ENCODE data around the gene DTD1. TPM values are rescaled to one million over a fixed set of nuclear protein-coding genes. Genes with fewer than 3 reads are reported as not detected.

The DTD1 gene
- total RNA-seq, 1 experiment from 2014 or later: 62.8 TPM

GRCh38 chr20:18588574-18588933 lies 700 bp downstream of the DTD1 start:
- Histone ChIP-seq H2AFZ (peak overlapping the region; percentile 76; the same call in 1 of the 2 replicates), H3K79me2 (ENCODE audit: low read depth) (peaks cover 30% of the 10 kb centered on the region), H3K27ac (no peak overlapping the region; the same call in 1 of the 2 replicates), H4K20me1 (ENCODE audit: insufficient read depth) (no peaks in the 10 kb centered on the region; the same call in 1 of the 2 replicates), H3K4me1 (replicated peaks; ENCODE audit: insufficient read depth) (peaks cover 12% of the 10 kb centered on the region; the same call in 1 of the 2 replicates), H3K4me2 (peak overlapping the region; percentile 77), H3K36me3 (ENCODE audit: low read depth) (no peaks in the 10 kb centered on the region), H3K9me2 (ENCODE audit: insufficient read depth) (no peaks in the 10 kb centered on the region), H3K27me3 (ENCODE audit: insufficient read depth, low read depth) (no peaks in the 10 kb centered on the region), H3K4me3 (peak overlapping the region; percentile 50), H3F3A (ENCODE audit: insufficient read depth, low read depth) (0 out of 2 replicates have a peak, but pooled peaks cover 3% of the 10 kb centered on the region), H3K9me3 (ENCODE audit: insufficient read depth, low read depth) (no peaks in the 10 kb centered on the region)
- no peak for DNase-seq
- intact Hi-C loops (cut with micrococcal nuclease; ENCODE audit: unreplicated experiment): no loop called here
- no TSS peak for BruUV-seq (replicated peaks)
- POLR2A ChIA-PET (ENCODE audit: unreplicated experiment): no interaction called here
- TF ChIP-seq CTCF (conservative IDR thresholded peaks at IDR 0.05): no peak
- TF ChIP-seq EZH2 (IDR thresholded peaks at IDR 0.05; ENCODE audit: low read depth): no peak
- CTCF ChIA-PET: no interaction called here

GRCh38 chr20:18589941-18590674 lies 2.3 kb downstream of the DTD1 start:
- Histone ChIP-seq H3K4me3 (no peak overlapping the region), H2AFZ (no peak overlapping the region), H3K36me3 (ENCODE audit: low read depth) (no peaks in the 10 kb centered on the region), H3K27ac (no peak overlapping the region), H3K4me2 (peak overlapping the region; percentile 77; the same call in 1 of the 2 replicates), H4K20me1 (ENCODE audit: insufficient read depth) (no peaks in the 10 kb centered on the region; the same call in 1 of the 2 replicates), H3K79me2 (ENCODE audit: low read depth) (peaks cover 30% of the 10 kb centered on the region), H3K4me1 (replicated peaks; ENCODE audit: insufficient read depth) (peaks cover 12% of the 10 kb centered on the region; the same call in 1 of the 2 replicates), H3K9me2 (ENCODE audit: insufficient read depth) (no peaks in the 10 kb centered on the region), H3K27me3 (ENCODE audit: insufficient read depth, low read depth) (no peaks in the 10 kb centered on the region), H3K9me3 (ENCODE audit: insufficient read depth, low read depth) (no peaks in the 10 kb centered on the region), H3F3A (ENCODE audit: insufficient read depth, low read depth) (0 out of 2 replicates have a peak, but pooled peaks cover 3% of the 10 kb centered on the region)
- POLR2A ChIA-PET (ENCODE audit: unreplicated experiment): no interaction called here
- CTCF ChIA-PET: no interaction called here
- intact Hi-C loops (cut with micrococcal nuclease; ENCODE audit: unreplicated experiment): no loop called here
- TF ChIP-seq CTCF (conservative IDR thresholded peaks at IDR 0.05) (no peak), EZH2 (IDR thresholded peaks at IDR 0.05; ENCODE audit: low read depth) (no peak)
- BruUV-seq (replicated peaks): TSS peak; percentile 5
- no peak for DNase-seq

GRCh38 chr20:18596270-18596669 lies 8.4 kb downstream of the DTD1 start:
- POLR2A ChIA-PET (ENCODE audit: unreplicated experiment): no interaction called here
- CTCF ChIA-PET: no interaction called here

More at GRCh38 chr20:18596270-18596669, 8.4 kb downstream of the DTD1 start:
- BruUV-seq (replicated peaks): no TSS peak
- Histone ChIP-seq H3K4me3 (no peak overlapping the region), H3K27me3 (ENCODE audit: insufficient read depth, low read depth) (no peaks in the 10 kb centered on the region), H3K9me3 (ENCODE audit: insufficient read depth, low read depth) (no peaks in the 10 kb centered on the region), H3K27ac (no peak overlapping the region), H4K20me1 (ENCODE audit: insufficient read depth) (no peaks in the 10 kb centered on the region), H3K9me2 (ENCODE audit: insufficient read depth) (no peaks in the 10 kb centered on the region), H2AFZ (no peak overlapping the region), H3K4me1 (replicated peaks; ENCODE audit: insufficient read depth) (no peaks in the 10 kb centered on the region), H3K36me3 (ENCODE audit: low read depth) (peaks cover 18% of the 10 kb centered on the region), H3F3A (ENCODE audit: insufficient read depth, low read depth) (0 out of 2 replicates have a peak, but pooled peaks cover under 1% of the 10 kb centered on the region), H3K79me2 (ENCODE audit: low read depth) (no peaks in the 10 kb centered on the region; the same call in 1 of the 2 replicates), H3K4me2 (no peak overlapping the region)
- intact Hi-C loops (cut with micrococcal nuclease; ENCODE audit: unreplicated experiment): no loop called here
- TF ChIP-seq EZH2 (IDR thresholded peaks at IDR 0.05; ENCODE audit: low read depth) (no peak), CTCF (conservative IDR thresholded peaks at IDR 0.05) (no peak)
- DNase-seq: no peak

All from PC-9 (cell line).